Head of caudate nucleus (tissue), 42 donors: ENCODE results near the gene VPS37D.
A peak's percentile ranks its signal among the peaks of the same experiment; 100 is the strongest.
"Not testable (repeated sequence)": the region's sequence is repeated elsewhere in the genome, so short reads cannot be mapped to it uniquely, and the experiment has no call there.

Source experiments
- DNase-seq, 42 donors: peaks; one replicate each; pipeline versions ENCODE4 v3.0.0 to v3.0.0-alpha.2; 2020 to 2021; ENCODE audit warnings: mixed read lengths in 7 of 42
- intact Hi-C: fragments of 100-400 bp; cut with DNase I; formaldehyde crosslinking; loops from one replicate; pipeline ENCODE4 v1.15.0; 2022

The VPS37D gene

DNA sequence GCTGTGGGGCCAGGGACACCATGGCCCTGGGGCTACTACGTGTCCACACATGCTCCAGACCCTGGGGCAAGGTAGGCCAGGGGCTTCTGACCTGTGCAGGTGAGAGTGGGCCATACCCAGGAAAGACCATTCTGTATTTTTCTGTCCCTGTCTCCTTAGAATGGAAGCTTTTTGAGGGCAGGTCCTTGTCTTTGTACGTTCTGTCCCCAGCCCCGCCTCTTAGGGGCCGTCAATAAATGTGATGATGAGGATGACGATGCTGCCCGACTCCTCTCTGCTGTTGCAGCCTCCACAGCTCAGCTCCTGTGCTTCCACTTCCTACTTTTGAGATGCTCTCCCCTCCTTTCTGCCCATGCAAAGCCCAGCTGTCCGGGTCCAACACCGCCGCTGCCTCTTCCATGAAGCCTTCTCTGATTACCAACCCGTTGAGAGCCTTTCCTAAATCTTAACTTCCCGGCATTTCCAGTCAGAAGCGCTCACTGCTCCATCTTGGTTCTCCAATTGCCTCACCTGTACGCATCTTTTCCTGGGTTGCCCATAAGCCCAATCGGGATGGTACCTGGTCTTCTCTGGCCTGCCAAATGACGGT lies 4.3 kb downstream of the VPS37D start:
- DNase-seq: no peak
- intact Hi-C loops: no loop called here

DNA sequence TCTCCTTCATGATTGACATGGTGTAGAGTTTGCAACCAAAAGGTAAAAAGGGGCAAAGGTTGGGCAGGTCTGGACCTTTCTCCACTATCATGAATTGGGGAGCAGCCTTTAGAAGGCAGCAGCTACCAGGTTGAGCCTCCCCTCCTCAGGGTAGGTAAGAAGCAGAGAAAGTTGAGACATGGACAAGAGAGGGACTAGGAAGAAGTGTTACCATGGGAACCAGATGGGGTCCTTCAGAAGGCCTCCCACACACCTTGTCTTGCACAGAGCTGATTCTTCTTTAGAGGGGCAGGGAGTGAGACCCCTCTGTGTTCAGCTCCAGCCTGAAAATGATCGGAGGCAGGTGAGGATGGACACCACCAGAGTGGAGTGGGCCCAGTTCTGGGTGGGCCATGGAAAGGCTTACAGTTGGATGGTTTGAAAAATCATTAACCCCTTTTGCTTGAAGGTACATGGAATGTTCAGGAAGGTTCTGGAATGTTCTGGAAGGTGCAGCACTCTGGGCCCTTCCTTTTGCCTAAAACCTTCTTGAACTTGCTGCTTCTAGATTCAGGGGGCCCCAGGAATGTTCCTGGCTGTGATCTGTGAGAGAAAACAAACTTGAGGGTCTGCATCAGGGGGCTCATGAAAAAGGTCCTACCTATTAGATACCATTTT lies 7.0 kb downstream of the VPS37D start:
- no peak for DNase-seq
- intact Hi-C loops: no loop called here

DNA sequence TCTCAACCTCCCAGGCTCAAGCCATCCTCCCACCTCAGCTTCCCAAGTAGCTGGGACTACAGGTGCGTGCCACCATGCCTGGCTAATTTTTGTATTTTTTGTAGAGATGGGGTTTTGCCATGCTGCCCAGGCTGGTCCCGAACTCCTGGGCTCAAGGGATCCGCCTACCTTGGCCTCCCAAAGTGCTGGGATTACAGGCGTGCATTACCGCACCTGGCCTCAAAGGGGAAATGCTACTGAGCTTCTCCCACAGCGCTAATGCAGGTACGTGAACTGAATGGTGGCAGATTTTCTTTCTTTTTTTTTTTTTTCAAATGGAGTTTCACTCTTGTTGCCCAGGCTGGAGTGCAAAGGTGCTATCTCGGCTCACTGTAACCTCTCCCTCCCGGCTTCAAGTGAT lies 8.4 kb downstream of the VPS37D start:
- intact Hi-C loops, DNase-seq: not testable (repeated sequence)

DNA sequence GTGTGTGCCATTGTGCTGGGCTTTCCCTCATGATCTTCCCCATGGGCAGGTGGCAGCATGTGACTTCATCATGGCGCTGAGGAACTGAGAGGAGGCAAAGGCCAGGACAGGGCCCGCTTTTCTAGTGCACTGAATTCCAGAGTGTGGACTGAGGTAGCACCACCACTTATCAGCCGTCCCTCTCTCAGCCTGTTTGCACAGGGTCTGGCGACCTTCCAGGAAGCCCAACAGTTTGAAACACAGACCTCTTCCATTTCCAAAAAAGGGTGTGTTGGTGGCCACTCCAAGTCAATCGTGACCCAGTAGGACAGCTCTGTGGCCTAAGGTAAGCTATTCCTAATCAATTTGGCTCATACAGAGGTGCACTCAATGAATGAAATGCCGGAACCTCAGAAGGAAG lies 11.2 kb downstream of the VPS37D start:
- intact Hi-C loops: no loop called here

DNA sequence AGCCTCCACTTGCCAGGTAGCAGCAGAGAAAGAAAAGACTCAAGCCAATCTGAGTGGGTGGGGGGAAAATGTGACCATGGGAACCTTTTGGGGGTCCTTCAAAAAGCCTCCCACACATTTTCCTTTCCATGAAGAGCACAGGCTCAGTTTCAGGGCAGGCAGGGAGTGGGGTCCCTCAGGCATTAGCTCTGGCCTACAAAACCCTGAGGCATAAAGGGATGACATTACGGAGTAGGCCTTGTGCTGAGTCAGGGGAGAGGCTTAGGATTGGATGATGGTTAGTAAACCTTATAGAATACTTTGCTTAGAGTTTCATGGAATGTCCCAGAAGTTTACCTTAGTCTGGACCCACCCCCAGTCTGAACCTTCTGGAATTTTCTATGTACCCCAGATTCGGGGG lies 12.1 kb downstream of the VPS37D start:
- DNase-seq: no peak
- intact Hi-C loops: loop anchor here (5.0 kb wide), 1 partner anchor 38 kb away; the partner anchor contains the start of gene STX1A

More for the DNA sequence above, 11.2 kb downstream of the VPS37D start:
- DNase-seq: no peak

DNA sequence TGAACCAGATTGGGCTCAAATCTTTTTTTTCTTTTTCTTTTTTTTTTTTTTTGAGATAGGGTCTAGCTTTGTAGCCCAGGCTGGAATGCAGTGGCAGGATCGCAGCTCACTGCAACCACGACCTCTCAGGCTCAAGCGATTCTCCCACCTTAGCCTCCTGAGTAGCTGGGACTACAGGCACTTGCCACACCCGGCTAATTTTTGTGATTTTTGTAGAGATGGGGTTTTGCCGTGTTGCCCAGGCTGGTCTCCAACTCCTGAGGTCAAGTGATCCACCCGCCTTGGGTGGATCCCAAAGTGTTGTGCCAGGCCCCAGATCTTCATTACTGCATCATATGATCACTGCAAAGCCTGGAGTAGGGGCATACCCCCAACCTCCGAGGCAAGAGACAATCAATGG lies 12.9 kb downstream of the VPS37D start:
- intact Hi-C loops: loop anchor here (5.0 kb wide), 1 partner anchor 37 kb away; the partner anchor contains the start of gene STX1A
- no peak for DNase-seq

DNA sequence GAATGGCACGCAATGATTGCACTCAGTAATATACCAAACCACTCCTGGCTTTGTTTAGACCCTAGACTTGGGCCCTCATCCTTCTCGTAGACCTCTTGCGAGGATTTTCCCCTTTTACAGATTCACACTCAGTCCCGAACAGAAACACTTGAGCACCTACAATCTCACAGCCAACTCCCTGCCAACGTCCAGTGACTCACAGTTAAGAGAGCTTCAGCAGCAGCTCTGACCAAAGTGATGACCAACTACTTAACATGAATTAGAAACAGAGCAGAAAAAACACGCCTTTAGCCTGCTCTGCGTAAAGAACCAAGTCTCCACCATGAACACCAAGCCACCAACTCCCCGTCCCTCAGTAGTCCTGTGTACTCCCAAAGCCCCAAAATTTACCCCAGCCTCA lies 13.4 kb downstream of the VPS37D start:
- intact Hi-C loops: loop anchor here (5.0 kb wide), 1 partner anchor 36 kb away; the partner anchor contains the start of gene STX1A
- DNase-seq: no peak

DNA sequence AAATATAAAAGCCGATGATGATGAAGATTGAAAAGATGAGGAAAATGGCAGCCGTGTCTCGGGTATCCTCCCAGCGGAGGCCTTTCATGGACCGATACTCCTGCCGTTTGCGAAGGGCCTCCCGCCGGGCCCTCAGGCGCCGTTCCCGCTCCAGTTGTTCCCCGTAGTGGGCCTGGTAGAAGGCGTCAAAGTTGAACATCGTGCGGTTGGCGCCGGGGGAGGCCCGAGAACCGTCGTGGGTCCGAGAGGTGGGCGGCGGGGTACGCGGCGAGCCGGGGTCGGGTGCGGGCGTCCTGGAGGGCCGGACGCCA lies 15.1 kb downstream of the VPS37D start:
- peak in 5 of 42 donors; percentile 13 to 52 (median 37) for DNase-seq
- intact Hi-C loops: loop anchor here (5.0 kb wide), 1 partner anchor 35 kb away; the partner anchor contains the start of gene STX1A

DNA sequence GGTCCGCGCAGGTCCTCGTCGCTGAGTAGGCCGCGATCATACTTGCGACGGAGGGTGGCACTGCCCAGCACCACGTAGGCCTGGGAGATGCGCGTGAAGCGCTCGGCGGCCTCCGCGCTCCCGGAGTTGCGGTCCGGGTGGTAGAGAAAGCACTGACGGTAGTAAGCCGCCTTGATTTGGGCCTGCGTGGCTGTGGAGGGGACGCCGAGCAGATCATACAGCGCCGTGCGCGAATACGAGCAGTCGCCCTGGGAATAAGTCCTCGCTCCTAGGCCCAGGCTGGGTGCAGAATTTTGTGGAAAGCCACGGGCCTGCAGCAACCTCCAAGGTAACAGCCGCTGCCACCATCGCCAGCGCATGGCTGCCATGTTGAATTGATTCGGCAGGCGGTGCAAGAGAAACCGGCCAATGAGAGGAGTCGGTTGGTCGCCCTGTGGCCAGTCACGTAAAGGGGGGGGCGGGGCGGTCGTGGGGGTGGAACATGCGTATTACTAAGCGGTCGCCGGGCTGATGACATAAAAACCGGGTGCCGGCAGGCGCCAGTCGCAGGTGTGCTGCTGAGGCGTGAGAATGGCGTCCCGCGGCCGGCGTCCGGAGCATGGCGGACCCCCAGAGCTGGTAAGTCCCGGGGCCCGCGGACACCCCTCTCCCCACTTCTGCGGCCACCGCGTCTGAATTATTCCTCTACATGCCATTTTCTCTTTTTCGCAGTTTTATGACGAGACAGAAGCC lies 15.6 kb downstream of the VPS37D start, which contains the start of the genes BUD23 and DNAJC30:
Gene BUD23, plus strand, starts transcription at position 542 of the 732 bp plus-strand sequence. Its CDS starts 29 bp downstream, at position 571.
Gene DNAJC30, minus strand, starts transcription at position 398 of the 732 bp plus-strand sequence. Its CDS starts 30 bp downstream, at position 368.
- peak; percentile 92 to 98 (median 95) for DNase-seq
- intact Hi-C loops: loop anchor here (5.0 kb wide), 1 partner anchor 34 kb away; the partner anchor contains the start of gene STX1A

DNA sequence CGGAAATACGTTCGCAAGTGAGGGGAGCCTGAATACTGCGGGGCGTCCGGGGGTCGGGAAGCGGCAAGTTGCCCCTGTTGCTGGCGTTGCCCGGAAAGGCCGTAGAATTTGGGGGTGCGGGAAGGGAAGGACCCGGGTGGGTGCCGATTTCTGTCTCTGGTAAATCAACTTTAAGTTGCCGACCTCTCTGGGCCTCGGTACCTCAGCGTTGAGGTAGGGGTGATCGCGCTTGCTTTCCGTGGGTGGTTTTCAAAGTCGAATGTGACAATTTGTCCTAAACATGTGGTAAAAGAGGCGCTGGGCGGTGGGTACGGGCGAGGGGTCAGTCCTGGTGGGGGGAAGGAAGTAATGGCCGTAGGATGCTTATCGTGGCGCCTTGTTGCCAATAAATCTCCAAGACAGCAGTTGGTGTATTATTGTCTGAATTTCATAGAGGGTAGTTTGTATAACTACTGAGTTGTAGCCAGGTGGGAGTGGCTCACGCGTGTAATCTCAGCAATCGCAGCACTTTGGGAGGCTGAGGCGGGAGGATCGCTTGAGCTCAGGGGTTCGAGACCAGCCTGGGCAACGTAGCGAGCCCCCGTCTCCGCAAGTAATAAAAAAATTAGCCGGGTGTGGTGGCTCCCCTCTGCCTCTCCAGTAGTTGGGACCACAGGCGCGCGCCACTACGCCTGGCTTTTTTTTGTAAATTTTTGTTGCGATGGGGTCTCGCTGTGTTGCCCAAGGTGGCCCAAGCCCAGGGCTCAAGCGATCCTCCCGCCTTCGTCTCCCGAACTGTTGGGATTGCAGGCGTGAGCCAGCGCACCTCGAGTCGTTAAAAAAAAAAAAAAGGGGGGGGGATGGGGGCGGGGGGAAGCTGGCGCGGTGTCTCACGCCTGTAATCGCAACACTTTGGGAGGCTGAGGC lies 16.4 kb downstream of the VPS37D start:
- intact Hi-C loops: loop anchor here (5.0 kb wide), 1 partner anchor 33 kb away; the partner anchor contains the start of gene STX1A
- DNase-seq: peak in 2 of 42 donors; percentile 11 to 42

DNA sequence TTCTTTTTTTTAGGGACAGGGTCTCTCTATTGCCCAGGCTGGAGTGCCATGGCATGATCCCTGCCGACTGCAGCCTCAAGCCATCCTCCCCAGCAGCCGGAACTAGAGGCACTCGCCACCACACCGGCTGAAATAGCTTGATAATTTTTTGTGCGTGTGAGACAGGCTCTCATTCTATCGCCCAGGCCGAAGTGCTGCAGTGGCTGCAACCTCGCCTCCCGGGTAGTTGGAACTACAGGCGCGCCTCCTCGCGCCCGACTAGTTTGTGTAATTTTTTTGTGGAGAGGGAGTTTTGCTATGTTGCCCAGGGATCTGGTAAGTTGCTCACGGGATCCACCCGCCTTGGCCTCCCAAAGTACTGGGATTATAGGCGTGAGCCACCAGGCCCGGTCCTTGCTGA lies 17.7 kb downstream of the VPS37D start:
- intact Hi-C loops: no loop called here
- DNase-seq: no peak

DNA sequence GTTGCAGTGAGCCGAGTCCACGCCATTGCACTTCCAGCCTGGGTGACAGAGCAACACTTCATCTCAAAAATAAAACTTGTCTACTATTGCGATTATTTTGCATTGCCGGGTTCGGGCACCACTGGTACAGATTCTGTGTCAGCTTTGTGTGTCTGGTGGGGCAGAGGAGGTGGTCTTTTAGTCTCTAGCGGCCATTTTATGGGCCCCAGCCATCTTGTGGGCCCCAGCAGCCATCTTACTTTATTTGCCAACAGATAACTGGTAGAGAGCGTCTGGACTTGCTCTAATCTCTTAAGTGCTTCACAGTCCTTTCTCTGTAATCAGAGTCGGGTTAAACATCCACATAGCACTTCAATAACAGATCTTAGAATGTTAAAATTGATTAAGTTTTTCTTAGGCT lies 20.7 kb downstream of the VPS37D start:
- intact Hi-C loops: no loop called here
- DNase-seq: no peak

DNA sequence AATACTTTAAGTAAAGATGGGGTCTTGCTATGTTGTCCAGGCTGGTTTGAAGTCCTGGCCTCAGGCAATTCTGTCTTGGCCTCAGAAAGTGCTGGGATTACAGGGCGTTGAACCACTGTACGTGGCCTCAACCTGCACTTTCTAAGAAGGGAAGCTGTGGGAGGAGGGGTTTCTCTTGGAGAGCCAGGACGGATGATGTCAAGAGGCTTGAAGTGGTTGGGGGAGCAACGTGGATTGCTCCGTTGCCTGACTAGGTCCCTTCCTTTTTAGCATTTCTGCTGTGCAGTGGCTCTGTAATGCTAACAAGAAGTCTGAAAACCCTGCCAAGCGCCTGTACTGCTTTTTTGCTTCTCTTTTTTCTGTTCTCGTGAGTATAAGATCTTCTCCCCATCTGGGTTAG lies 23.0 kb downstream of the VPS37D start:
- DNase-seq: no peak
- intact Hi-C loops: no loop called here

DNA sequence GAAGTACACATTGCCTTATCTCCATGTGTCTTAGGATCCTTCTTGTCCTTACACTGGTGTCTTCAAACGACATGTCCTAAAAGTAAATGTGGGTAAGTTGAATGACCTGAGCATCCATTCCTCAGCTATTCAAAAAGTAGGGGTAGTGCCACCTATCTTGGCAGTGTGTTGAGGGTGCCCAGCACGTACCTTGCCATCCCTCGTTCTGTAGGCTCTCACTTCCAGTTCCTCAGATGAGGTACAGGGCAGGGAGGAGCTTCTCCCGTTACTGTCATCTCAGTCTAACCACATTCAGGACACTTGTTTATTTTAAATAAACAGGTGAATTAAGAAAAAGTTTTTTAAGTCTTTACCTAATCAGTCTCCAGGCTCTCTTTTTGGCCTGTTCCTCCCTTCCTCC lies 28.7 kb downstream of the VPS37D start:
- DNase-seq: no peak
- intact Hi-C loops: no loop called here

DNA sequence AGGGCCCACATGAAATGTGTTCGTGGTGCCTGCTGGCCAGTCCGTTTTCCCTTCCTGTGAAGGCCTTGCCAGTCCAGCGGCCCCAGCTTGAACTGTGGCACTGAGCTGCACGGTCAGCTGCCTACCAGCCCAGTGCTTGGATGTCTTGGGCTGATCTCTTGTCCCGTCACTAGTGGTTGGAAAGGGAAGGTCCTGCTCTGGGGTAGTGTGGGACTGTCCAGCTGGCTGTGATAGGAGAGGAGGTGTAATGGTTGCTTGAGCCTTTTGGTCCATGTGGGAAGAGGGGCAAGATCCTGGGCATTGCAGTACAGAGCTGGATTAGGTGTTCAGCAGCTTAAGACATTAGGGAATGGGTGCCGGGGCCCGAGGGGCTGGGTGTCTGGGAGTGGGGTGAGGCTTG lies 30.8 kb downstream of the VPS37D start:
- no peak for DNase-seq
- intact Hi-C loops: no loop called here

DNA sequence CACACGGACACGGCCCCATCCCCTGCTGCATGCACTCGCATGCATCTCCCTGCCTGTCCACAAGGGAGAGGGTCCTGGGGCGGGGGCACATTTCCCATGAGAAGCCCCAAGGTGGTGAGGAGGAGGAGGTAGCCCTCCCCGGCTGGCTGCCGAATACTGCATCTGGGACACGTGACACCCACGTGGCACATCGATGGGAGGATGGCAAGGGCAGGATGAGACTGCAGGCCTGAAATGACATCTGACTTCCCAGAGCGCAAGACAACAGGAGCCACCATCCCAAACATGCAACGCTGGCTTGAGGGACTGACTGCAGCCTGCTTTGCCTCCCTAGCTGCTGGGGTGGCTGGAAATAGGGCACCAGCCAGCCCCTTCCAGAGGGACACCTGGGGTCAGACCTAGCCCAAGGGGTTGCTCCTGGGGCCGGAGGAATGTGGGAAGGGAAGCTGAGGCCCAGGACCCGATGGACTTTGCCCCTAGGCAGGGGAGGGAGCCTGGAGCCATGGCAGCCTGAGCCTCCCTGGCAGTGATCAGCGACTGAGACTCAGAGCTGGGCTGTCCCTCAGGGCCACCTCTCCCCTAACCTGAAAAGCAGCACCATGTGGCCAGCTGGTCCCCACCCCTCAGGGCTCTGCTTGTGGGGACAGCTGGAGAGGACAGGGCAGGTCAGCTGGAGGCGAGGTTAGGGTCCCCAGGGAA lies 31.9 kb downstream of the VPS37D start:
- DNase-seq: peak in 39 of 42 donors; percentile 32 to 82 (median 62)
- intact Hi-C loops: no loop called here

DNA sequence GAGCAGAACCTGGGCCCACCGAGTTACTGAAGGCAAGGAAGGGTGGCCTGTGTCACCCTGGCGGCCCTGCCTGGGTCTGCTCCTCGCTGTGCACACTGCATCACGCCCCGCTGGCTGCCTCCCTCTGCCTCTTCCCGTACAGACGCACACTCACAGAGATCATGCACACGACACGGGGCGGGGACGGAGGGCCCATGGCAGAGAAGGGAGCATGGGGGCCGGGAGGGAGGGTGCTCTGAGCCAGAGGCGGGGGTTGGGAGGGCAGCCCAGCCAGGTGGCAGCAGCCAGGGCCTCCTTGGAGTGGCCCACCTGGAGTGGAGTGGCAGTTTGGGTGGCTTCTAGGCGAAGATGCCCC lies 32.4 kb downstream of the VPS37D start:
- DNase-seq: no peak
- intact Hi-C loops: no loop called here

DNA sequence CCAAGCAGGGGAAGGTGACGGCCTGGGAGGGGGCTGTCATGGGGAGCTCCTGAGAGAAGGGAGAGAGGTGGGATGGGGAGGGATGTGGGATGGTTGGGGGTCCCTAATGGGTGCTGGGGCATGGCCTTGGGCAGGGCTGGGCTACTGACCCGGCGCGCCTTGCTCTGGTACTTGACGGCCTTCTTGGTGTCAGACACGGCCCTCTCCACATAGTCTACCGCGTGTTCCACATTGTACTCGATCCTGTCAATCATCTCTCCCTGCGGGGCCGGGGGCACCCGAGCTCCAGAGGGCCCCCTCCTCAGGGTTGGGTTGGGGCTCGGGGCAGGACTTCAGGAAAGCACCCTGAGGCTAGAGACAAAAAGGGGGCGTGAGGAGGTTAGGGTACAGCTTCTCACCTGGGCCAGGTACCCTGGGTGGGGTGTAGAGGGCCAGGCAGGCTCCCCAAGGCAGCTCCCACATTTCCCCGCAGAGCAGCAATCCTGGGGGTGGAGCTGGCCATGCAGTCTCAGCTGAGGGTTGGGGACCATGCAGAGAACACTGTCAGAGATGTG lies 33.0 kb downstream of the VPS37D start:
- no peak for DNase-seq
- intact Hi-C loops: no loop called here
